Parathyroid adenoma (tissue), 2 donors: ENCODE results near the gene C14orf119.

ENCODE experiments used
- H2AFZ ChIP-seq: fragments of 300-600 bp; sonication (generic); one replicate; pipeline ENCODE4 v1.7.0; 2017; ENCODE audit warnings: antibody characterized with exemption, mild to moderate bottlenecking
- H3K27ac ChIP-seq: fragments of 300-600 bp; sonication (generic); one replicate; pipeline ENCODE4 v1.7.0; 2017
- H3K27me3 ChIP-seq: fragments of 300-600 bp; sonication (generic); one replicate; pipeline ENCODE4 v1.7.0; 2017; ENCODE audit warnings: low read length; ENCODE audit not compliant: control insufficient read depth, insufficient read depth
- H3K36me3 ChIP-seq: fragments of 300-600 bp; sonication (generic); one replicate; pipeline ENCODE4 v1.7.0; 2017; ENCODE audit warnings: low read length; ENCODE audit not compliant: control insufficient read depth, insufficient read depth
- H3K4me1 ChIP-seq: fragments of 300-600 bp; sonication (generic); one replicate; pipeline ENCODE4 v1.7.0; 2017; ENCODE audit warnings: control low read depth
- H3K4me2 ChIP-seq: fragments of 300-600 bp; sonication (generic); one replicate; pipeline ENCODE4 v1.7.0; 2017; ENCODE audit warnings: low read length
- H3K4me3 ChIP-seq: fragments of 300-600 bp; sonication (generic); one replicate; pipeline ENCODE4 v1.7.0; 2017; ENCODE audit warnings: low read depth, low read length
- H3K79me2 ChIP-seq: fragments of 300-600 bp; sonication (generic); one replicate; pipeline ENCODE4 v1.7.0; 2017; ENCODE audit warnings: control low read depth
- H3K9ac ChIP-seq: fragments of 300-600 bp; sonication (generic); one replicate; pipeline ENCODE4 v1.7.0; 2017; ENCODE audit warnings: mild to moderate bottlenecking
- H3K9me3 ChIP-seq: fragments of 300-600 bp; sonication (generic); one replicate; pipeline ENCODE4 v1.7.0; 2017; ENCODE audit warnings: low read length; ENCODE audit not compliant: control insufficient read depth
- TF ChIP-seq, protein P1 (sequence below): fragments of 300-600 bp; sonication (generic); IDR thresholded peaks from one replicate; pipeline ENCODE4 v1.7.0; 2017; ENCODE audit warnings: antibody characterized with exemption, mild to moderate bottlenecking
- donor health status: primary hyperparathyroidism.

C14orf119 gene

GRCh38 chr14:23054000-23054811, 41.1 kb upstream of the C14orf119 start:
- Histone ChIP-seq H3K27me3 (no peaks in the 10 kb centered on the region), H3K36me3 (no peaks in the 10 kb centered on the region), H2AFZ (no peak overlapping the region), H3K4me2 (no peak overlapping the region), H3K79me2 (no peaks in the 10 kb centered on the region), H3K9ac (no peak overlapping the region), H3K27ac (no peak overlapping the region), H3K9me3 (no peaks in the 10 kb centered on the region), H3K4me3 (no peak overlapping the region), H3K4me1 (peaks cover 14% of the 10 kb centered on the region)
- TF ChIP-seq, protein P1, sequence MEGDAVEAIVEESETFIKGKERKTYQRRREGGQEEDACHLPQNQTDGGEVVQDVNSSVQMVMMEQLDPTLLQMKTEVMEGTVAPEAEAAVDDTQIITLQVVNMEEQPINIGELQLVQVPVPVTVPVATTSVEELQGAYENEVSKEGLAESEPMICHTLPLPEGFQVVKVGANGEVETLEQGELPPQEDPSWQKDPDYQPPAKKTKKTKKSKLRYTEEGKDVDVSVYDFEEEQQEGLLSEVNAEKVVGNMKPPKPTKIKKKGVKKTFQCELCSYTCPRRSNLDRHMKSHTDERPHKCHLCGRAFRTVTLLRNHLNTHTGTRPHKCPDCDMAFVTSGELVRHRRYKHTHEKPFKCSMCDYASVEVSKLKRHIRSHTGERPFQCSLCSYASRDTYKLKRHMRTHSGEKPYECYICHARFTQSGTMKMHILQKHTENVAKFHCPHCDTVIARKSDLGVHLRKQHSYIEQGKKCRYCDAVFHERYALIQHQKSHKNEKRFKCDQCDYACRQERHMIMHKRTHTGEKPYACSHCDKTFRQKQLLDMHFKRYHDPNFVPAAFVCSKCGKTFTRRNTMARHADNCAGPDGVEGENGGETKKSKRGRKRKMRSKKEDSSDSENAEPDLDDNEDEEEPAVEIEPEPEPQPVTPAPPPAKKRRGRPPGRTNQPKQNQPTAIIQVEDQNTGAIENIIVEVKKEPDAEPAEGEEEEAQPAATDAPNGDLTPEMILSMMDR = no peak

GRCh38 chr14:23055147-23055550, 40.2 kb upstream of the C14orf119 start:
- H3K4me1 ChIP-seq = peaks cover 14% of the 10 kb centered on the region

DNA sequence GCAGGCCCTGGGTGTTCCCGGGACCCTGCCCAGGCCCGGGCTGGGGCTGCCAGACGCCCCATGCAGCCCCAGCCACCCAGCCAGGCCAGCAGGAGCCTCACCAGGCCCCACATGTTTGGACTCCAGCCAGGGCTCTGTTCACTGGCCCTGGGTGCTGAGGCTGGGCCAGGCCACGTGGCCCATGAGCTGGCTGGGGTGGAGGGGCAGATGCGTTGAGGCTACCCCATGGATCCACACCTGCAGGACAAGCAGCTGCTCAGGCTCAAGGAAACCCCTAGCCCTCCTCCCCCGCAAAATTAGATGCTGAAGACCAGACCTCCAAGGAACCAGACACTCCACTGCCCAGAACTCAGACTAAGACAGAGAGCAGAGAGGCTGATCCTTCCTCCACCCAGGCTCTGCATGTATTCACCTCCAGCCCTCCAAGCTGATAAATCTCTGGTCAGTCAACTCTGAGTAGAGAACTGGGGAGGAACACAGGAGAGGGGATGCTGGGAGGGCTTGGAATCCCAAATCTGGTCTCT, 39.6 kb upstream of the C14orf119 start:
- Histone ChIP-seq H2AFZ (no peak overlapping the region), H3K4me1 (peaks cover 14% of the 10 kb centered on the region), H3K36me3 (no peaks in the 10 kb centered on the region), H3K4me2 (no peak overlapping the region), H3K9ac (no peak overlapping the region), H3K27me3 (no peaks in the 10 kb centered on the region), H3K27ac (no peak overlapping the region), H3K9me3 (no peaks in the 10 kb centered on the region), H3K4me3 (no peak overlapping the region), H3K79me2 (no peaks in the 10 kb centered on the region)
- TF ChIP-seq, protein P1 = no peak

More at GRCh38 chr14:23055147-23055550, 40.2 kb upstream of the C14orf119 start:
- no peak overlapping the region for H3K4me3 ChIP-seq
- H3K79me2 ChIP-seq = no peaks in the 10 kb centered on the region
- H3K36me3 ChIP-seq = no peaks in the 10 kb centered on the region
- TF ChIP-seq, protein P1 = no peak
- H3K9ac ChIP-seq = no peak overlapping the region
- H2AFZ ChIP-seq = no peak overlapping the region
- no peaks in the 10 kb centered on the region for H3K9me3 ChIP-seq
- no peak overlapping the region for H3K27ac ChIP-seq
- H3K4me2 ChIP-seq = no peak overlapping the region
- H3K27me3 ChIP-seq = no peaks in the 10 kb centered on the region

- Histone ChIP-seq H3K4me3 (peak overlapping the region; percentile 51), H3K27ac (peak overlapping the region; percentile 17), H3K4me1 (peaks cover 14% of the 10 kb centered on the region), H3K9ac (no peak overlapping the region), H3K4me2 (peak overlapping the region; percentile 83), H2AFZ (peak overlapping the region; percentile 89), H3K27me3 (no peaks in the 10 kb centered on the region), H3K36me3 (no peaks in the 10 kb centered on the region), H3K9me3 (no peaks in the 10 kb centered on the region), H3K79me2 (no peaks in the 10 kb centered on the region)
- TF ChIP-seq, protein P1 = peak; percentile 83
These were observed 39.0 kb upstream of the C14orf119 start for GRCh38 chr14:23056145-23056955.
